Keratinocyte (primary cell): ENCODE measurements around the gene NMD3. TPM values are rescaled to one million over a fixed set of nuclear protein-coding genes. Genes with fewer than 3 reads are reported as not detected.

ENCODE experiments used
- DNase-seq: peaks from one replicate; pipeline ENCODE4 v3.0.0-alpha.2; 2011; ENCODE audit warnings: low read depth, missing footprints, low spot score
- FAIRE-seq: peaks from 2 replicates; lab custom pipeline; 2011; peaks lifted over from hg19 to GRCh38; lab: Jason Lieb, UNC
- H2AFZ ChIP-seq: 2 replicates; pipeline ENCODE4 v1.6.0; 2012; ENCODE audit warnings: low read length, control low read depth, inconsistent platforms; ENCODE audit not compliant: control insufficient read depth
- H3K27ac ChIP-seq: 2 replicates; pipeline ENCODE4 v1.5.1; 2011; ENCODE audit warnings: low read length; ENCODE audit not compliant: control insufficient read depth, insufficient read depth
- H3K27me3 ChIP-seq: 3 replicates; pipeline ENCODE4 v1.6.0; 2011; ENCODE audit warnings: low read length; ENCODE audit not compliant: control insufficient read depth, insufficient read depth; ENCODE audit errors: extremely low read depth
- H3K36me3 ChIP-seq, 2 experiments: 2 replicates in 1 of 2; 3 replicates in 1 of 2; pipeline ENCODE4 v1.5.1; 2011; ENCODE audit warnings: low read length in 2 of 2, mild to moderate bottlenecking in 1 of 2; ENCODE audit not compliant: control insufficient read depth in 2 of 2, insufficient read depth in 2 of 2; ENCODE audit errors: extremely low read depth in 1 of 2
- H3K4me1 ChIP-seq: 3 replicates; pipeline ENCODE4 v1.5.1; 2011; ENCODE audit warnings: low read length; ENCODE audit not compliant: control insufficient read depth, insufficient read depth; ENCODE audit errors: extremely low read depth
- H3K4me2 ChIP-seq: 3 replicates; pipeline ENCODE4 v1.6.0; 2011; ENCODE audit warnings: low read depth, low read length; ENCODE audit not compliant: control insufficient read depth, insufficient read depth; ENCODE audit errors: extremely low read depth
- H3K4me3 ChIP-seq, 3 experiments: fragments of 200-600 bp in 1 of 3; sonication (generic) in 1 of 3; 2 replicates in 2 of 3; 3 replicates in 1 of 3; pipeline ENCODE4 v1.5.1; 2011 to 2016; ENCODE audit warnings: low read length in 3 of 3, mild to moderate bottlenecking in 3 of 3, control low read depth in 2 of 3, inconsistent platforms in 1 of 3, low read depth in 1 of 3, mixed read lengths in 1 of 3, mixed run types in 1 of 3, moderate library complexity in 1 of 3; ENCODE audit not compliant: control insufficient read depth in 2 of 3, insufficient read depth in 2 of 3; ENCODE audit errors: extremely low read depth in 1 of 3
- H3K79me2 ChIP-seq: 2 replicates; pipeline ENCODE4 v1.6.0; 2012; ENCODE audit warnings: low read length; ENCODE audit not compliant: control insufficient read depth, insufficient read depth
- H3K9ac ChIP-seq: 3 replicates; pipeline ENCODE4 v1.6.0; 2011; ENCODE audit warnings: low read length; ENCODE audit not compliant: control insufficient read depth, insufficient read depth; ENCODE audit errors: extremely low read depth
- H3K9me1 ChIP-seq: 3 replicates; pipeline ENCODE4 v1.6.0; 2011; ENCODE audit warnings: low read length; ENCODE audit not compliant: control insufficient read depth, insufficient read depth; ENCODE audit errors: extremely low read depth
- H3K9me3 ChIP-seq: 2 replicates; pipeline ENCODE4 v1.5.1; 2012; ENCODE audit warnings: low read depth, low read length; ENCODE audit not compliant: control insufficient read depth
- H4K20me1 ChIP-seq: 3 replicates; pipeline ENCODE4 v1.6.0; 2011; ENCODE audit warnings: low read length; ENCODE audit not compliant: control insufficient read depth, insufficient read depth; ENCODE audit errors: extremely low read depth
- CTCF ChIP-seq, 3 experiments: IDR thresholded peaks in 1 of 3; conservative IDR thresholded peaks in 1 of 3; optimal IDR thresholded peaks in 1 of 3; 2 replicates in 2 of 3; 3 replicates in 1 of 3; pipeline versions ENCODE3 to v1.5.1; 2011; ENCODE audit warnings: low read length in 3 of 3, mild to moderate bottlenecking in 3 of 3, moderate library complexity in 2 of 3, control low read depth in 1 of 3, inconsistent platforms in 1 of 3; ENCODE audit not compliant: insufficient read depth in 2 of 3; ENCODE audit errors: extremely low read depth in 1 of 3
- EZH2 ChIP-seq: IDR thresholded peaks from one replicate; pipeline ENCODE4 v1.6.1; 2012; ENCODE audit warnings: inconsistent platforms, mild to moderate bottlenecking, low read length, moderate library complexity
- dilution Hi-C: fragments of 300-500 bp; cut with MboI; formaldehyde crosslinking; loops from one replicate; pipeline ENCODE4 v1.7.0; 2020; ENCODE audit warnings: low sequenced_read_pairs; ENCODE audit not compliant: extremely low pct_ligation_motif_present
- polyA plus RNA-seq, 5 experiments: library from polyadenylated mRNA; depleted of rRNA in 3 of 5; stranded (reverse) in 3 of 5; stranded (forward) in 1 of 5; unstranded in 1 of 5; fragments of >200 nt; gene quantifications; 1 replicate in 1 of 5; 2 replicates in 3 of 5; 3 replicates in 1 of 5; pipeline versions ENCODE4 v1.2.1 to v1.2.3, GENCODE V29; 2011 to 2012; ENCODE audit warnings: missing spikeins in 2 of 5, low read depth in 1 of 5, low replicate concordance in 1 of 5

Gene NMD3
- polyA plus RNA-seq, 1 donor (not counting 4 experiments of a cell fraction or from before 2014, with no cell fraction given), result 65.2 TPM

- H3K27me3 ChIP-seq, result no peaks in the 10 kb centered on the region
- TF ChIP-seq EZH2 (no peak), CTCF (optimal IDR thresholded peaks at IDR 0.05 in 1 of 3, IDR thresholded peaks at IDR 0.05 in 1 of 3, conservative IDR thresholded peaks at IDR 0.05 in 1 of 3; ENCODE audit: extremely low read depth in 1 of 3, insufficient read depth in 2 of 3, low read length in 3 of 3) (no peak)
- H3K4me3 ChIP-seq, result no peak overlapping the region
- H3K4me2 ChIP-seq, result no peak overlapping the region
- H3K9me3 ChIP-seq, result peaks cover 4% of the 10 kb centered on the region
- DNase-seq, result no peak
- H2AFZ ChIP-seq, result no peak overlapping the region
- dilution Hi-C loops, result no loop called here
- peaks cover 12% of the 10 kb centered on the region for H3K4me1 ChIP-seq
- no peaks in the 10 kb centered on the region for H3K79me2 ChIP-seq
- H3K36me3 ChIP-seq, result peaks cover 2 to 3% of the 10 kb centered on the region in 2 experiments
- no peak for FAIRE-seq
- H3K9ac ChIP-seq, result no peak overlapping the region
- no peaks in the 10 kb centered on the region for H4K20me1 ChIP-seq
- H3K9me1 ChIP-seq, result no peaks in the 10 kb centered on the region
- H3K27ac ChIP-seq, result no peak overlapping the region
Measured at GRCh38 chr3:161263057-161263456, 41.9 kb downstream of the NMD3 start.

- H4K20me1 ChIP-seq, result no peaks in the 10 kb centered on the region
- H3K36me3 ChIP-seq, result peaks cover 0 to 3% of the 10 kb centered on the region in 2 experiments
- no peaks in the 10 kb centered on the region for H3K9me1 ChIP-seq
- no peaks in the 10 kb centered on the region for H3K27me3 ChIP-seq
- no peak overlapping the region for H3K4me3 ChIP-seq
- H3K4me1 ChIP-seq, result peaks cover 12% of the 10 kb centered on the region
- no peak overlapping the region for H3K4me2 ChIP-seq
- no peak overlapping the region for H3K27ac ChIP-seq
- FAIRE-seq, result no peak
- H3K9me3 ChIP-seq, result peaks cover 4% of the 10 kb centered on the region
- dilution Hi-C loops, result no loop called here
- TF ChIP-seq EZH2 (no peak), CTCF (optimal IDR thresholded peaks at IDR 0.05 in 1 of 3, IDR thresholded peaks at IDR 0.05 in 1 of 3, conservative IDR thresholded peaks at IDR 0.05 in 1 of 3; ENCODE audit: extremely low read depth in 1 of 3, insufficient read depth in 2 of 3, low read length in 3 of 3) (no peak)
- H3K79me2 ChIP-seq, result no peaks in the 10 kb centered on the region
- H3K9ac ChIP-seq, result no peak overlapping the region
- DNase-seq, result no peak
- no peak overlapping the region for H2AFZ ChIP-seq
Measured at GRCh38 chr3:161264852-161265251, 43.7 kb downstream of the NMD3 start.
